Ascending aorta (tissue), 2 donors: ENCODE data around the gene ARHGDIB. TPM values are rescaled to one million over a fixed set of nuclear protein-coding genes. Genes with fewer than 3 reads are reported as not detected.

Experiments used
- DNase-seq, 2 donors: peaks; one replicate each; pipeline ENCODE4 v3.0.0-alpha.2; 2019; ENCODE audit warnings: low spot score in 2 of 2
- H3K27ac ChIP-seq, 2 donors: fragments of 200-600 bp; sonication (generic); one replicate each; pipeline ENCODE4 v1.5.1; 2016 to 2017; ENCODE audit warnings: mild to moderate bottlenecking in 1 of 2
- H3K27me3 ChIP-seq: fragments of 200-600 bp; sonication (generic); one replicate; pipeline ENCODE4 v1.5.1; 2017
- H3K36me3 ChIP-seq, 2 donors: fragments of 200-600 bp; sonication (generic); one replicate each; pipeline ENCODE4 v1.5.1; 2016
- H3K4me1 ChIP-seq, 2 donors: fragments of 200-600 bp; sonication (generic); one replicate each; pipeline ENCODE4 v1.5.1; 2016 to 2017; ENCODE audit warnings: mild to moderate bottlenecking in 1 of 2
- H3K4me3 ChIP-seq, 2 donors: fragments of 200-600 bp; sonication (generic); one replicate each; pipeline ENCODE4 v1.5.1; 2016 to 2017; ENCODE audit warnings: mild to moderate bottlenecking in 1 of 2
- H3K9me3 ChIP-seq, 2 donors: fragments of 200-600 bp; sonication (generic); one replicate each; pipeline ENCODE4 v1.5.1; 2016
- CTCF ChIP-seq, 3 experiments: fragments of 200-600 bp in 2 of 3; fragments of 450-650 bp in 1 of 3; sonication (generic) in 2 of 3; IDR thresholded peaks; one replicate each; pipeline ENCODE4 v1.5.1; 2016 to 2019; ENCODE audit warnings: antibody characterized with exemption in 3 of 3, mild to moderate bottlenecking in 1 of 3, moderate library complexity in 1 of 3
- intact Hi-C: fragments of 100-400 bp; cut with DNase I; formaldehyde crosslinking; loops from one replicate; pipeline ENCODE4 v1.15.1; 2023
- total RNA-seq: library from RNA; depleted of rRNA; stranded (reverse); fragments of >200 nt; gene quantifications from one replicate; pipeline ENCODE4 v1.1.0, GENCODE V29; 2016

ARHGDIB gene
- total RNA-seq, 1 donor from 2014 or later = 87.1 TPM

- intact Hi-C loops = loop anchor here (2.0 to 5.0 kb wide), 3 partner anchors 45 to 329 kb away; partner anchors contain the start of gene RERG
- no peaks in the 10 kb centered on the region for H3K9me3 ChIP-seq
- peak overlapping the region in 1 of 2 donors; percentile 33 for H3K4me3 ChIP-seq
- no peak for TF ChIP-seq CTCF (IDR thresholded peaks at IDR 0.05)
- no peaks in the 10 kb centered on the region for H3K36me3 ChIP-seq
- no peak for DNase-seq
- H3K27ac ChIP-seq = peak overlapping the region; percentile 85 to 88
- H3K27me3 ChIP-seq = no peaks in the 10 kb centered on the region
- H3K4me1 ChIP-seq = peaks cover 7 to 28% of the 10 kb centered on the region in 2 donors
Measured at GRCh38 chr12:14893506-14894250, 67.7 kb downstream of the ARHGDIB start.

GRCh38 chr12:14892726-14893505, 68.5 kb downstream of the ARHGDIB start:
- DNase-seq = peak; percentile 25 to 86
- H3K4me1 ChIP-seq = peaks cover 7 to 28% of the 10 kb centered on the region in 2 donors

More at GRCh38 chr12:14892726-14893505, 68.5 kb downstream of the ARHGDIB start:
- intact Hi-C loops = loop anchor here (2.0 to 5.0 kb wide), 3 partner anchors 44 to 329 kb away; partner anchors contain the start of gene RERG
- H3K27me3 ChIP-seq = no peaks in the 10 kb centered on the region
- H3K27ac ChIP-seq = peak overlapping the region; percentile 85 to 88
- H3K9me3 ChIP-seq = no peaks in the 10 kb centered on the region
- peak overlapping the region in 1 of 2 donors; percentile 33 for H3K4me3 ChIP-seq
- no peaks in the 10 kb centered on the region for H3K36me3 ChIP-seq
- TF ChIP-seq CTCF (IDR thresholded peaks at IDR 0.05) = peak in 2 of 3 experiments; percentile 18 to 20

Other genes with a start within 250 kb of the ARHGDIB start
- 6.7 TPM for gene WBP11, start 158.1 kb downstream of the ARHGDIB start, total RNA-seq
- not detected for gene C12orf60, start 157.9 kb downstream of the ARHGDIB start, total RNA-seq
- gene SMCO3, start 147.4 kb downstream of the ARHGDIB start, total RNA-seq = 2.1 TPM
- gene ART4, start 118.1 kb downstream of the ARHGDIB start, total RNA-seq = 40.4 TPM
- 3,618 TPM for gene MGP, start 75.7 kb downstream of the ARHGDIB start, total RNA-seq
- gene ERP27, start 23.1 kb downstream of the ARHGDIB start, total RNA-seq = not detected
- not detected for gene PDE6H, start 11.4 kb upstream of the ARHGDIB start, total RNA-seq